ENCODE results near the gene CETN2.
"Not testable (repeated sequence)": the region's sequence is repeated elsewhere in the genome, so short reads cannot be mapped to it uniquely, and the experiment has no call there.

The CETN2 gene

GRCh38 chrX:152844256-152844655 is 13.7 kb upstream of the CETN2 start:
- Histone ChIP-seq H3K4me3 (ENCODE audit: low read length) (no peak overlapping the region), H3K4me1 (ENCODE audit: low read length) (peaks cover 11% of the 10 kb centered on the region; the same call in 1 of the 2 replicates), H3K27ac (ENCODE audit: low read length) (no peak overlapping the region), H3K9me3 (ENCODE audit: insufficient read depth, low read length) (no peaks in the 10 kb centered on the region), H3K36me3 (replicated peaks; ENCODE audit: low read depth, low read length) (peaks cover 25% of the 10 kb centered on the region), H3K9ac (ENCODE audit: low read length) (no peak overlapping the region), H3K79me2 (ENCODE audit: low read length) (peaks cover 57% of the 10 kb centered on the region), H3K4me2 (ENCODE audit: low read length) (no peak overlapping the region), H2AFZ (ENCODE audit: low read depth, low read length) (no peak overlapping the region), H4K20me1 (ENCODE audit: insufficient read depth, low read length) (0 out of 2 replicates have a peak, but pooled peaks cover 8% of the 10 kb centered on the region), H3K27me3 (ENCODE audit: low read depth, low read length) (no peaks in the 10 kb centered on the region)
- no peak for TF ChIP-seq CTCF (IDR thresholded peaks at IDR 0.05; ENCODE audit: low read depth, low read length)
- no peak for TF ChIP-seq EZH2phosphoT487 (IDR thresholded peaks at IDR 0.05; ENCODE audit: low read depth)

DNA sequence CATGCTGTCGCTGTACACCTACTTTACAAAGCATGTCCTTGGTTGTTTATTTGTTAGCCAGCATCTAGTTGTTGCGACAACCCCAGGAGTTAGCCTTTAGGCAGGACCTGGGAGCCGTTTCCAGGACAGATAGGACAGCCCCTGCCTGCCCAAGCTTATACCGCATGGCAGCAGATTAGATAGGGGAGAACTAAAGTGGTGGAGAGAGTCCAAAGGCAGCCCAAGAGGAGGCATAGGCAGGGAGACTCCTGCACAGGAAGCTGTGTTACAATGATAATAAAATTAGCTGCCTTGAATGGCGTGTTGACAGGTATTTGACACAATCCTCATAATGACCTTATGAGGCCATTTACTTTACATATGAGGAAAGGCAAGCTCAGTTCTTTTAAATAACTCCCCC is 13.3 kb upstream of the CETN2 start:
- no peak overlapping the region for H3K27ac ChIP-seq (ENCODE audit: low read length)
- H4K20me1 ChIP-seq (ENCODE audit: insufficient read depth, low read length): 0 out of 2 replicates have a peak, but pooled peaks cover 8% of the 10 kb centered on the region
- peaks cover 25% of the 10 kb centered on the region for H3K36me3 ChIP-seq (replicated peaks; ENCODE audit: low read depth, low read length)
- H3K27me3 ChIP-seq (ENCODE audit: low read depth, low read length): no peaks in the 10 kb centered on the region
- H2AFZ ChIP-seq (ENCODE audit: low read depth, low read length): no peak overlapping the region
- TF ChIP-seq EZH2phosphoT487 (IDR thresholded peaks at IDR 0.05; ENCODE audit: low read depth) (no peak), CTCF (IDR thresholded peaks at IDR 0.05; ENCODE audit: low read depth, low read length) (no peak)
- H3K9me3 ChIP-seq (ENCODE audit: insufficient read depth, low read length): no peaks in the 10 kb centered on the region
- H3K4me3 ChIP-seq (ENCODE audit: low read length): no peak overlapping the region
- no peak overlapping the region for H3K9ac ChIP-seq (ENCODE audit: low read length)
- peaks cover 11% of the 10 kb centered on the region; the same call in 1 of the 2 replicates for H3K4me1 ChIP-seq (ENCODE audit: low read length)
- no peak overlapping the region for H3K4me2 ChIP-seq (ENCODE audit: low read length)
- peaks cover 57% of the 10 kb centered on the region for H3K79me2 ChIP-seq (ENCODE audit: low read length)

DNA sequence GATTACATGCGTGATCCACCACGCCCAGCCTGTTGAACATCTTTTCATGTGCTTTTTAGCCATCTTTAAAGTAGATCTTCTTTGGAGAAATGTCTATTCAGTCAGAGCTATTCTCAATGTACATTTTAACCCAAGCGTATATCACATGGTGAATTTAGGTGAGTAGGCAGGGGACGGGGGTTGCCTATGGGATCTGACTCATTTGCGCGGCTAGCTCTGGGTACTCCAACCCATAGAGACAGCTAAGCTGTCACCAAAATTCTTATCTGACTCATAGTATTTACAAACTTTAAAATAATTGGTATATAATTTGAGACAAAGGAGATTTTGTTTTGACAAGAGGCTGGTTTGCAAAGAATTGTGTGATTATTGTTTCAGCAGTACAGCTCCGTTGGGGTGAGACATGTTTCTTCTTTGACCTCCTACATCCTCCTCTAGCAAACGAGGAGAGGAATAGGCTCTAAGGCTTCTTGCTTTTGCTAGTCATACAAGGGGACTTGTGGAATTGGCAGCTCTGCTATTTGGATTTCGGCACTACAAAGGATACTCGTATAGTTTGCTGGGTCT is 12.3 kb upstream of the CETN2 start:
- H3K4me1 ChIP-seq (ENCODE audit: low read length): peaks cover 11% of the 10 kb centered on the region; the same call in 1 of the 2 replicates
- 0 out of 2 replicates have a peak, but pooled peaks cover 8% of the 10 kb centered on the region for H4K20me1 ChIP-seq (ENCODE audit: insufficient read depth, low read length)
- TF ChIP-seq CTCF (IDR thresholded peaks at IDR 0.05; ENCODE audit: low read depth, low read length): no peak
- no peak for TF ChIP-seq EZH2phosphoT487 (IDR thresholded peaks at IDR 0.05; ENCODE audit: low read depth)
- no peak overlapping the region for H2AFZ ChIP-seq (ENCODE audit: low read depth, low read length)
- H3K9ac ChIP-seq (ENCODE audit: low read length): no peak overlapping the region
- H3K4me3 ChIP-seq (ENCODE audit: low read length): no peak overlapping the region
- H3K4me2 ChIP-seq (ENCODE audit: low read length): no peak overlapping the region
- peaks cover 57% of the 10 kb centered on the region for H3K79me2 ChIP-seq (ENCODE audit: low read length)
- peaks cover 19% of the 10 kb centered on the region for H3K36me3 ChIP-seq (replicated peaks; ENCODE audit: low read depth, low read length)
- no peaks in the 10 kb centered on the region for H3K27me3 ChIP-seq (ENCODE audit: low read depth, low read length)
- H3K27ac ChIP-seq (ENCODE audit: low read length): no peak overlapping the region
- no peaks in the 10 kb centered on the region for H3K9me3 ChIP-seq (ENCODE audit: insufficient read depth, low read length)

- H3K27me3 ChIP-seq (ENCODE audit: low read depth, low read length); H3K27ac ChIP-seq (ENCODE audit: low read length); H3K9ac ChIP-seq (ENCODE audit: low read length); H3K4me2 ChIP-seq (ENCODE audit: low read length); H4K20me1 ChIP-seq (ENCODE audit: insufficient read depth, low read length); H2AFZ ChIP-seq (ENCODE audit: low read depth, low read length); H3K4me1 ChIP-seq (ENCODE audit: low read length); H3K9me3 ChIP-seq (ENCODE audit: insufficient read depth, low read length); H3K4me3 ChIP-seq (ENCODE audit: low read length): not testable (repeated sequence)
- peaks cover 48% of the 10 kb centered on the region for H3K79me2 ChIP-seq (ENCODE audit: low read length)
- H3K36me3 ChIP-seq (replicated peaks; ENCODE audit: low read depth, low read length): peaks cover 10% of the 10 kb centered on the region
Observed at GRCh38 chrX:152835470-152835869, 4.9 kb upstream of the CETN2 start.

Measured in OCI-LY3 (cell line).